HG03432 (cell line): Measurements from ENCODE around the gene COL24A1.

Experiments
- ATAC-seq: cut with Tn5 transposase; IDR thresholded peaks from one replicate; pipeline ENCODE4 v1.9.1; 2021; ENCODE audit warnings: mild to moderate bottlenecking, moderate library complexity; ENCODE audit not compliant: unreplicated experiment

The COL24A1 gene

DNA sequence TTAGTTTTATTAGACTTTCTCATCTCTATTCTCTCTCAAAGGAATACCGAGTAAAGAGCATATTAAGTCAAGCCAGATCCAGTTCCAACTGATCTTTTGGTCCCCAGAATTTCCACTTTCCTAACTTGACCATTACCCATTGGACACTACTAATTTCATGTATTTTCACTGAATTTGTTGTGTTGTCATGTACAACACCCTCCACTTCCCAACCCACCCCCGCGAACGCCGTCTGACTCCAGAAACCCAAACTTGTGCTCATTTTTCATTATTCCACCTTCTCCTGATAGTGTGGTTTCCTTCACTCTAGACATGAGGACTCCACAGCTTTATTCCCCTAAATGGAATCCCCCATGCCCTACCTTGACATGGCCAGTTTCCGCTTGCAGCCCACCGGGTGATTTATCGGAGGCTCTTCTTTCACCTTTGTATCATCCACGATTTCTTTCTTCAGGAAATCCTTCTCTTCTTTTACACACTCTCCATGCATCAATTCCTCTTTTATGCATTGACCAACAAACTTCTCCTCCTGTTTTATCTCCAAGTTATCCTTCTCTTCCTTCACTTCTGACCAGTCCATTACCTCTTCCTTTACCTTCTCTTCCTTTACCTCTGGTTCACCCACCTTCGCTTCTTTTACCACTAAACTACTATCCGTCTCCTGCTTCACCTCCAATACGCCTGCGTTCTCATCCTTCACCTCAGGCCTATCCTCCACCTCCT is 449.1 kb downstream of the COL24A1 start:
- peak; percentile 31 for ATAC-seq

DNA sequence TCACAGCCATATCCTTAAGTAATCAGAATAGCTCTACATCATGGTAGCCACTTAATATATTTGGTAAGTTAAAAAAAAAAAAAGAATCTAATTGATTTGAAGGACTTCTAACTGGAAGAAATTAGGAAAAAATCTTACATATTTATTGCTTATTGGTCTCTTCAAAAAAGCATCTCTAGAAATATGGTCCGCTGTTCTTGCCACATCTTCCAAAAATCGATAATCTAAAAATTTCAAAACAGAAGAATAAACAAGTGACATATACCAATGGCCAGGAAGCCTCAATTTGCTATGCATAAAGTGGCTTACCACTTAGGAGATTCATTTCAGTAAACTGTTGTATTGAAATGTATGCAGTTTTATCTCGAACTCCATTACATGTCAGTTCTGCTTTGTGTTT is 450.6 kb downstream of the COL24A1 start:
- ATAC-seq, result no peak

DNA sequence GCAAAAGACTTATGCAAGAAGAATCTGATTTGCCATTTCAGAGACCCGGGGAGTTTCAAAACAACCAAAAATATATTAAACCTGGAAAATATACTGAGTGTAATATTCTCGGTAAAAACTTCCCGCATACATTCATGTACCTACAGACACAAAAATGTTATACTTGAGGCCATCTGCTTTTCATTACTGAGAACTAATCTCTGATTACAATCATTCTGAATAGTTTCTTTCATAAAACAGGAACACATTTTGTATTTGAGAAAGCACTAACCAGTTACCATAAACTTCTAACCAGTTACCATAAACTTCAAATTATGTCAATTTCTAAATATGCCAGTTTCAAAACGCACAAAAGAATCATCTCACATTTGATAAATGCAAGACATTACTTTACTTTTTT is 456.1 kb downstream of the COL24A1 start:
- no peak for ATAC-seq

DNA sequence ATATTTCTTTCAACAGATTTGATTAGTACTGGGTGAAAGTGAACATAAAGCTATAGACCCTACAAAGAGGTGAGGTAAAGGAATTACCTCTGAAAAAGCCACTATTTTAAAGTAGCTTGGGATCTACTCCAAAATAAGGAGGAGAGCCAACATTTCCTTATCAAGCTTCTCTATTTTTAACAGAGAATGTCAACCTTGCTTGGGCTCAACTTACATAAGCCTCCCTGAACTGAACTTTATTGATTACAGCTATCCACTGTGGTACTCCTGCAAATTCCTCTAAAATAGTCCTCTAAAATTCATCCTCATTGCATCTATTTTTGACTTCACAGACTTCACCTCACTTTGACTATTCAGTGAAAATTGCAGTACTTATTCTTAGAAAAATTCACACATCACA is 458.7 kb downstream of the COL24A1 start:
- no peak for ATAC-seq

DNA sequence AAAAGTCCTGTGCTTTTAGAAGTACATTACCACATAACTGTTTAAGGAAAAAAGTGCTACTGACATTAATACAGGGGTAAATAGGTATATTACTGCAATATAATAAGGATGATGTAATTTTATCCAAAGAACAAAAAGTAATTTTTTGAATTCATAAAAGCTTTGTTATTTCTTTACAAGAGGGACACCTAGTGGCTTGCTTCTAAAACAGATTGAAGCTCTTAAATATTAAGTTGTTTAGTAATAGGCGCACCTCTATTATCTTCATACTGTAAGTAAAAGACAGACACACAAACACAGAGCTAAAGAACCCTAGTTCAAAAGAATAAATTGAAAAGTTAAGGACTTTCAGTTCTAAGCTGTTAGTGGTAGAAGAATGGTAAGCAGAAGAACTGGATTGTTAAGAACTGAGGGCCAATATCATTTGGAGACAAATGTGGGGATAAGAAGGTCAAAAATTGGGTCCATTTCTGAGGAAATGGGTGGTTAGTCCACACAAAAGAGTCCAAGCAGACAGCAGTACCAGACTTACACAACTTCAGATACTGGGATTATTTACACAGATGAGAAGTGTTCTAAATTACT is 463.8 kb downstream of the COL24A1 start:
- ATAC-seq, result no peak

DNA sequence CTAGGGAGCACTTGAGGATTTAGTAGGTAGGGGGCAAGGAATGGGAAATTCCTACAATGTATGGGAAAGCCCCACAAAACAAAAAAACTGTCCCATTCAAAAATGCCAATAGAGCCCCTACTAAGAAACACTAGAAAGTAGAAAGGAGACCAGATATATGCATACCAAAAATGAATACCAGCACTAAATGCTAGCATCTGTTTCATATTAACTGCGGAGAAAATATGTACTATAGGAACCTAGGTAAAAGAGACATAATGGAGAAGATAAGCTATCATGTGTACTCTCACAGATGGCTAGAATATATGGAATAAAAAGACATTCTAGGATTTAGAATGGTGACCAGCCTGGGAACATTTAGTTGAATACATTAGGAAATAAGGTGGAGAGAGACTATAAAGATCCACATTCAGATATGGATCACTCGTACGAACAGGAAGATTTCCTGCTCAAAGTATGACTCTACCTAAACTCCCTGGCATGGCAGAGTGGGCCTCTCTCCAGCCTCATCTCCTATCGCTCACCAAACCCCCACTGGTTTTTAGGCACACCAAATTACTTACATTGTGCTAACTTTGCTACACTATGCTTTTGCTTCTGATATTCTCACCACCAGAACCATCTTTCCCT is 466.7 kb downstream of the COL24A1 start:
- ATAC-seq, result no peak

DNA sequence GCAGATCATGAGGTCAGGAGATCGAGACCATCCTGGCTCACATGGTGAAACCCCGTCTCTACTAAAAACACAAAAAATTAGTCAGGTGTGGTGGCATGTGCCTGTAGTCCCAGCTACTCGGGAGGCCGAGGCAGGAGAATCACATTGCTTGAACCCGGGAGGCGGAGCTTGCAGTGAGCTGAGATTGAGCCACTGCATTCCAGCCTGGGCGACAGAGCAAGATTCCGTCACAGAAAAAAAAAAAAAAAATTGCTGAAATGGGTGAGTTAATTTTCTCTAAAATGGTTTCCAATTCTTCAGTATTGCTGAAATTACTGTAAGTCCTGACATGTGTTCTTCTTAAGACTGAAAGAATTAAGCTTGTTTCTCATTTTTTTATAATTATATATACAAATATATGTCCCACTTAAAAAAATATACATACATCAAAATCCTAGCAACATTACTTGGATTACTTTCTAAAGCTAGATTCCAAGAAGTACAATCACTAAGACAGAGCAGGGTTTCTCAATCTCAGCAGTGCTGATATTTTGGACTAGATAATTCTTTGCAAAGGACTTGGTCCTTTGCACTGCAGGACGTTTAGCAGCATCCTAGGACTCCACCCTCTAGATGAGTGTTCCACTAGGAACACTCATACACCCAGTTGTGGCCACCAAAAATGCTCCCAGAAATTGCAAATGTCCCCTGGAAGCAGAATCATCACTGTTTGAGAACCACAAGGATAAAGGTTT is 473.1 kb downstream of the COL24A1 start:
- no peak for ATAC-seq

DNA sequence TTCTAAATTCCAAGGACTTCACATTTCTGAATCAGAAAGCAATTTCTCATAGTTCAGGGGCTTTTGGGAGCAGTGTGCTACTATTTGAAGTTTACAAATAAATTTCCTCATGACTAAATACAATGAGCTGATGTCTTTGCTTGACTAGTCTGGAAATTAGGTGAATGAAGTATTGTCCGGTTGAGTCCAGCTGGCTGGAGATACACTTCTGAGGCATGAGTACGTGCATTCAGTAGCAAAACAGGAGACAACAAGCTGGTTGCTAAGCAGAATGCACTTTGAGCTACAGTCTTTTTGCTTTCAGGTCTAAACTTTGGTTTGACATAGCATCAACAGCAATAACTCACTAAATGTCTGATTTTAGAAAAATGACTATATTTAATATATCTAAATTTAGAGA is 475.5 kb downstream of the COL24A1 start:
- no peak for ATAC-seq
